HG03139 (cell line): ENCODE results near the gene IRF2.
A peak's percentile ranks its signal among the peaks of the same experiment; 100 is the strongest.

Source experiments
- ATAC-seq: cut with Tn5 transposase; IDR thresholded peaks from one replicate; pipeline ENCODE4 v1.9.1; 2021; ENCODE audit not compliant: unreplicated experiment

IRF2 gene

GRCh38 chr4:184410748-184411147 is 63.6 kb downstream of the IRF2 start:
- no peak for ATAC-seq

GRCh38 chr4:184409911-184410692 is 64.2 kb downstream of the IRF2 start:
- ATAC-seq, result no peak

GRCh38 chr4:184409502-184409901 is 64.8 kb downstream of the IRF2 start:
- no peak for ATAC-seq

- ATAC-seq, result no peak
Observed at GRCh38 chr4:184408684-184409081, 65.7 kb downstream of the IRF2 start.

- ATAC-seq, result no peak
Observed at GRCh38 chr4:184408021-184408683, 66.2 kb downstream of the IRF2 start.

GRCh38 chr4:184406958-184407391 is 67.4 kb downstream of the IRF2 start:
- no peak for ATAC-seq

GRCh38 chr4:184404047-184404446 is 70.3 kb downstream of the IRF2 start:
- ATAC-seq, result no peak

GRCh38 chr4:184403384-184403781 is 71.0 kb downstream of the IRF2 start:
- ATAC-seq, result no peak

GRCh38 chr4:184402740-184403383 is 71.5 kb downstream of the IRF2 start:
- no peak for ATAC-seq

- ATAC-seq, result no peak
Observed at GRCh38 chr4:184402239-184402638, 72.1 kb downstream of the IRF2 start.

GRCh38 chr4:184401397-184402171 is 72.8 kb downstream of the IRF2 start:
- no peak for ATAC-seq

GRCh38 chr4:184400891-184401290 is 73.5 kb downstream of the IRF2 start:
- ATAC-seq, result no peak

GRCh38 chr4:184400375-184400870 is 73.9 kb downstream of the IRF2 start:
- ATAC-seq, result no peak

GRCh38 chr4:184399512-184399908 is 74.8 kb downstream of the IRF2 start:
- no peak for ATAC-seq

- ATAC-seq, result no peak
Observed at GRCh38 chr4:184398741-184399511, 75.4 kb downstream of the IRF2 start.

GRCh38 chr4:184397516-184398163 is 76.7 kb downstream of the IRF2 start:
- no peak for ATAC-seq

- peak; percentile 6 for ATAC-seq
Observed at GRCh38 chr4:184396570-184397515, 77.5 kb downstream of the IRF2 start.

- peak; percentile 76 for ATAC-seq
Observed at GRCh38 chr4:184395971-184396391, 78.4 kb downstream of the IRF2 start.
